GM18873 (cell line): ENCODE data around the gene TIGD4.

Source experiments
- ATAC-seq: cut with Tn5 transposase; IDR thresholded peaks from one replicate; pipeline ENCODE4 v1.9.1; 2021; ENCODE audit warnings: mild to moderate bottlenecking, moderate library complexity, moderate number of reproducible peaks; ENCODE audit not compliant: unreplicated experiment, low FRiP score

Gene TIGD4

GRCh38 chr4:152728343-152728742 is 51.2 kb downstream of the TIGD4 start:
- ATAC-seq: no peak

- ATAC-seq: no peak
Measured at GRCh38 chr4:152727784-152728183, 51.7 kb downstream of the TIGD4 start.

- ATAC-seq: no peak
Measured at GRCh38 chr4:152724494-152724893, 55.0 kb downstream of the TIGD4 start.

GRCh38 chr4:152723236-152723635 is 56.3 kb downstream of the TIGD4 start:
- ATAC-seq: no peak

DNA sequence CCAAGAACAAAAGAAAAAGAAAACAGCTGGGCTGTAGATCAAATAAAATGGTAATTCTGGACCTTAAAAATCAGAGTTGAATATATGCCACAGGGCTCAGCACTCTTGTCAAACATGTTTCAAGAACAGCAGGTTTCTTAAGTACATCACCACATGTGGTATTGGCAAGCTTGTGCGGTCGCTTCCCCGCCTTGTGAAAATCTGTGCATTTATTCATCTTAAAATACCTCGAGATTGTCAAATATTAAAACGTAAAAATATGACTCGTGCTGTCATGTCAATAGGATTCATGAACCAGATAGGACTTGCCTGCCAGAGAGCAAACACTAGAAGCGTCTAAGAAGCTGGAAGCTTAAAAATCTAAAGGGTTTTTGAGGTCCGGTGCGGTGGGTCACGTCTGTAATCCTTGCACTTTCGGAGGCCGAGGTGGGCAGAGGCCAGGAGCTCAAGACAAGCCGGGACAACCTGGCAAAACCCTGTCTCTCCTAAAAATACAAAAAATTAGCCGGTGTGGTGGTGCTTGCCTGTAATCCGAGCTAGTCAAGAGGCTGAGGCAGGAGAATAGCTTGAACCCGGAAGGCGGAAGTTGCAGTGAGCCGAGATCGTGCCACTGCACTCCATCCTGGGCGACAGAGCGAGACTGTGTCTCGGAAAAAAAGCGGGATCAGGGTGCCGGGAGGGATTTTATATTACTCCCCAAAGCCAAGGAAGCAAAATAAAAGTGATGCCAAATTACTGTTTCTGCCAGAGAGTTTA is 59.6 kb downstream of the TIGD4 start:
- no peak for ATAC-seq
